HG03175 (cell line): ENCODE measurements around the gene ASCC2.
"Not testable (repeated sequence)": the region's sequence is repeated elsewhere in the genome, so short reads cannot be mapped to it uniquely, and the experiment has no call there.

ENCODE experiments used
- ATAC-seq: cut with Tn5 transposase; IDR thresholded peaks from one replicate; pipeline ENCODE4 v1.9.1; 2021; ENCODE audit warnings: mild to moderate bottlenecking, moderate library complexity; ENCODE audit not compliant: unreplicated experiment

Gene ASCC2

GRCh38 chr22:29837741-29838598 is at the start of gene ASCC2:
ASCC2 (minus strand) TSS chr22:29838274; CDS start chr22:29832325, 5,949 bp downstream.
- ATAC-seq: peak; percentile 93

GRCh38 chr22:29887358-29887757 is 49.3 kb upstream of the ASCC2 start:
- ATAC-seq: no peak

GRCh38 chr22:29886596-29886995 is 48.5 kb upstream of the ASCC2 start:
- no peak for ATAC-seq

GRCh38 chr22:29885610-29886009 is 47.5 kb upstream of the ASCC2 start:
- ATAC-seq: no peak

- peak; percentile 21 for ATAC-seq
Measured at GRCh38 chr22:29883775-29884097, 45.7 kb upstream of the ASCC2 start.

GRCh38 chr22:29883045-29883774 is 45.1 kb upstream of the ASCC2 start, which contains the start of gene MTMR3:
MTMR3 (plus strand) TSS chr22:29883174; CDS start chr22:29971060, 87,886 bp downstream.
- peak; percentile 76 for ATAC-seq

- ATAC-seq: no peak
Measured at GRCh38 chr22:29882716-29883044, 44.6 kb upstream of the ASCC2 start.

- ATAC-seq: no peak
Measured at GRCh38 chr22:29879753-29880152, 41.7 kb upstream of the ASCC2 start.

- ATAC-seq: no peak
Measured at GRCh38 chr22:29877620-29878019, 39.5 kb upstream of the ASCC2 start.

GRCh38 chr22:29873943-29874342 is 35.9 kb upstream of the ASCC2 start:
- ATAC-seq: no peak

- ATAC-seq: no peak
Measured at GRCh38 chr22:29872989-29873388, 34.9 kb upstream of the ASCC2 start.

- no peak for ATAC-seq
Measured at GRCh38 chr22:29872144-29872893, 34.2 kb upstream of the ASCC2 start.

GRCh38 chr22:29871684-29872083 is 33.6 kb upstream of the ASCC2 start:
- ATAC-seq: no peak

GRCh38 chr22:29870574-29870973 is 32.5 kb upstream of the ASCC2 start:
- no peak for ATAC-seq

GRCh38 chr22:29867851-29868250 is 29.8 kb upstream of the ASCC2 start:
- no peak for ATAC-seq

- ATAC-seq: no peak
Measured at GRCh38 chr22:29867260-29867659, 29.2 kb upstream of the ASCC2 start.

- not testable (repeated sequence) for ATAC-seq
Measured at GRCh38 chr22:29865572-29865971, 27.5 kb upstream of the ASCC2 start.

GRCh38 chr22:29861672-29862297 is 23.7 kb upstream of the ASCC2 start:
- ATAC-seq: no peak

GRCh38 chr22:29860006-29860766 is 22.1 kb upstream of the ASCC2 start:
- no peak for ATAC-seq

GRCh38 chr22:29859030-29859429 is 21.0 kb upstream of the ASCC2 start:
- not testable (repeated sequence) for ATAC-seq
